ENCODE results near the gene MTR.

GRCh38 chr1:236768601-236769000 is 26.5 kb upstream of the MTR start:
- TF ChIP-seq CTCF (IDR thresholded peaks at IDR 0.05) = no peak
- TF ChIP-seq POLR2A (IDR thresholded peaks at IDR 0.05) = no peak

All from Peyer's patch (tissue), 4 donors.